CD4-positive, alpha-beta T cell treated with Interleukin-12 subunit alpha and Interleukin-12 subunit beta, for 1 hour (primary cell): ENCODE data around the gene PPP3CA.
A peak's percentile ranks its signal among the peaks of the same experiment; 100 is the strongest.

ENCODE experiments used
- DNase-seq: peaks from one replicate; pipeline ENCODE4 v3.0.0-alpha.2; 2020

Gene PPP3CA

GRCh38 chr4:101347267-101347556, at the start of gene PPP3CA:
Gene PPP3CA, minus strand, starts transcription at chr4:101347526.
- no peak for DNase-seq

GRCh38 chr4:101393256-101393655, 45.9 kb upstream of the PPP3CA start:
- no peak for DNase-seq

- DNase-seq: no peak
Observed at GRCh38 chr4:101370663-101371210, 23.4 kb upstream of the PPP3CA start.

GRCh38 chr4:101367201-101367600, 19.9 kb upstream of the PPP3CA start:
- no peak for DNase-seq

GRCh38 chr4:101366331-101366730, 19.0 kb upstream of the PPP3CA start:
- DNase-seq: no peak

GRCh38 chr4:101357751-101358150, 10.4 kb upstream of the PPP3CA start:
- DNase-seq: no peak

GRCh38 chr4:101356928-101357327, 9.6 kb upstream of the PPP3CA start:
- no peak for DNase-seq

- no peak for DNase-seq
Observed at GRCh38 chr4:101355767-101356702, 8.7 kb upstream of the PPP3CA start.

GRCh38 chr4:101355246-101355645, 7.9 kb upstream of the PPP3CA start:
- no peak for DNase-seq

GRCh38 chr4:101349801-101350064, 2.4 kb upstream of the PPP3CA start:
- DNase-seq: no peak

GRCh38 chr4:101348995-101349800, 1.9 kb upstream of the PPP3CA start:
- no peak for DNase-seq

GRCh38 chr4:101348367-101348827, 1.1 kb upstream of the PPP3CA start:
- DNase-seq: no peak

- peak; percentile 99 for DNase-seq
Observed at GRCh38 chr4:101347557-101348366, 436 bp upstream of the PPP3CA start.

GRCh38 chr4:101346351-101347266, 717 bp downstream of the PPP3CA start:
- DNase-seq: peak; percentile 64

GRCh38 chr4:101345596-101346350, 1.6 kb downstream of the PPP3CA start:
- peak; percentile 79 for DNase-seq

GRCh38 chr4:101345271-101345595, 2.1 kb downstream of the PPP3CA start:
- peak; percentile 8 for DNase-seq

GRCh38 chr4:101339332-101339731, 8.0 kb downstream of the PPP3CA start:
- no peak for DNase-seq

- no peak for DNase-seq
Observed at GRCh38 chr4:101337688-101338087, 9.6 kb downstream of the PPP3CA start.

GRCh38 chr4:101334963-101335572, 12.3 kb downstream of the PPP3CA start:
- DNase-seq: peak; percentile 3

- no peak for DNase-seq
Observed at GRCh38 chr4:101332424-101332823, 14.9 kb downstream of the PPP3CA start.

- no peak for DNase-seq
Observed at GRCh38 chr4:101331017-101331416, 16.3 kb downstream of the PPP3CA start.
